ENCODE results near the gene TIGIT.

Gene TIGIT

DNA sequence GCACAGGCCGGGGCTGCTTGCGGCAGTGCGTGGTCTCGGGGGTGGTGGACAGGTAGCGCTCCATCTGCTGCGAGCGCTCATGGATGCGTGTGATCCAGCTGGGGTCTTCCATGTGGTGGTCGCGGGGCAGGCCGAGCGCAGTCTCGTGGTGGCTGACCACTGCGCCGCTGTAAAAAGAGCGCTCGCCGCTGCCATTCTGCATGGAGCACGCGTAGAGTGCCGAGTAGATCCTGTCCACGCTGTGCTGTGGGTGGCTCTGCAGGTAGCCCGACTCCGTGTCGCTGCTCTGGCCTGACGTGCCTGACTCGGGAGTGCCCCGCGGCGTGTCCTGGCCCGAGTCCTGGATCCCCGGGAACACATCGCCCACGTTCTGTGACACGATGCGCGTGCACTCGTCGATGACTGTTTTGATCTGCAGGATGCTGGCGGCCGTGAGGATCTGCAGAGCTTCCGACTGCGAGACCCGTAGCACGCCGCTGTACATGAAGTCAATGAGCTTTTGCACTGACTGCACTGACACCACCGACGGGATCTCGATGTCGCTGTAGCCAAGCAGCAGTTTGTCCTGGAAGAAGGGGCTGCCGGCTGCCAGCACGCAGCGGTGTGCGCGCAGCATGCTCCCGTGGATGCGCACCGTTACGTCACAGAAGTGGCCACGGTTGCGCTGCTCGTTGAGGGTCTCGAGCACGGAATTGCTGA, 57.4 kb downstream of the TIGIT start:
- no peak overlapping the region for H3K4me3 ChIP-seq (ENCODE audit: low read depth, low read length)
- TF ChIP-seq, protein P1, sequence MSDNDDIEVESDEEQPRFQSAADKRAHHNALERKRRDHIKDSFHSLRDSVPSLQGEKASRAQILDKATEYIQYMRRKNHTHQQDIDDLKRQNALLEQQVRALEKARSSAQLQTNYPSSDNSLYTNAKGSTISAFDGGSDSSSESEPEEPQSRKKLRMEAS (IDR thresholded peaks at IDR 0.05; ENCODE audit: low read depth, low read length) = no peak
- TF ChIP-seq CTCF (IDR thresholded peaks at IDR 0.05; ENCODE audit: low read depth, low read length) = no peak
- TF ChIP-seq MYC (IDR thresholded peaks at IDR 0.05; ENCODE audit: low read depth, low read length) = no peak
- TF ChIP-seq POLR2A (IDR thresholded peaks at IDR 0.05; ENCODE audit: extremely low read depth, insufficient read length) = no peak
- DNase-seq (ENCODE audit: low read depth) = no peak

- TF ChIP-seq MYC (IDR thresholded peaks at IDR 0.05; ENCODE audit: low read depth, low read length) = no peak
- no peak for TF ChIP-seq CTCF (IDR thresholded peaks at IDR 0.05; ENCODE audit: low read depth, low read length)
- no peak for TF ChIP-seq POLR2A (IDR thresholded peaks at IDR 0.05; ENCODE audit: extremely low read depth, insufficient read length)
- TF ChIP-seq, protein P1 (IDR thresholded peaks at IDR 0.05; ENCODE audit: low read depth, low read length) = no peak
- no peak for DNase-seq (ENCODE audit: low read depth)
- H3K4me3 ChIP-seq (ENCODE audit: low read depth, low read length) = no peak overlapping the region
Observed at GRCh38 chr3:114351822-114352145, 58.0 kb downstream of the TIGIT start.

GRCh38 chr3:114355653-114356052, 61.8 kb downstream of the TIGIT start:
- no peak for TF ChIP-seq MYC (IDR thresholded peaks at IDR 0.05; ENCODE audit: low read depth, low read length)
- no peak for DNase-seq (ENCODE audit: low read depth)
- no peak overlapping the region for H3K4me3 ChIP-seq (ENCODE audit: low read depth, low read length)

GRCh38 chr3:114356066-114356465, 62.2 kb downstream of the TIGIT start:
- DNase-seq (ENCODE audit: low read depth) = no peak
- no peak overlapping the region for H3K4me3 ChIP-seq (ENCODE audit: low read depth, low read length)
- no peak for TF ChIP-seq CTCF (IDR thresholded peaks at IDR 0.05; ENCODE audit: low read depth, low read length)
- no peak for TF ChIP-seq POLR2A (IDR thresholded peaks at IDR 0.05; ENCODE audit: extremely low read depth, insufficient read length)
- TF ChIP-seq MYC (IDR thresholded peaks at IDR 0.05; ENCODE audit: low read depth, low read length) = no peak
- TF ChIP-seq, protein P1 (IDR thresholded peaks at IDR 0.05; ENCODE audit: low read depth, low read length) = no peak

GRCh38 chr3:114356525-114356924, 62.7 kb downstream of the TIGIT start:
- TF ChIP-seq POLR2A (IDR thresholded peaks at IDR 0.05; ENCODE audit: extremely low read depth, insufficient read length) (no peak), CTCF (IDR thresholded peaks at IDR 0.05; ENCODE audit: low read depth, low read length) (no peak), MYC (IDR thresholded peaks at IDR 0.05; ENCODE audit: low read depth, low read length) (no peak)
- TF ChIP-seq, protein P1 (IDR thresholded peaks at IDR 0.05; ENCODE audit: low read depth, low read length) = no peak
- no peak overlapping the region for H3K4me3 ChIP-seq (ENCODE audit: low read depth, low read length)
- no peak for DNase-seq (ENCODE audit: low read depth)
